ENCODE data around the gene IQGAP1. TPM values are rescaled to one million over a fixed set of nuclear protein-coding genes. Genes with fewer than 3 reads are reported as not detected.

The IQGAP1 gene
- total and polyA plus RNA-seq, 2 of the 13 experiments (the other 11 are each of a cell fraction or from before 2014, with no cell fraction given): 29.5 to 37.9 TPM

DNA sequence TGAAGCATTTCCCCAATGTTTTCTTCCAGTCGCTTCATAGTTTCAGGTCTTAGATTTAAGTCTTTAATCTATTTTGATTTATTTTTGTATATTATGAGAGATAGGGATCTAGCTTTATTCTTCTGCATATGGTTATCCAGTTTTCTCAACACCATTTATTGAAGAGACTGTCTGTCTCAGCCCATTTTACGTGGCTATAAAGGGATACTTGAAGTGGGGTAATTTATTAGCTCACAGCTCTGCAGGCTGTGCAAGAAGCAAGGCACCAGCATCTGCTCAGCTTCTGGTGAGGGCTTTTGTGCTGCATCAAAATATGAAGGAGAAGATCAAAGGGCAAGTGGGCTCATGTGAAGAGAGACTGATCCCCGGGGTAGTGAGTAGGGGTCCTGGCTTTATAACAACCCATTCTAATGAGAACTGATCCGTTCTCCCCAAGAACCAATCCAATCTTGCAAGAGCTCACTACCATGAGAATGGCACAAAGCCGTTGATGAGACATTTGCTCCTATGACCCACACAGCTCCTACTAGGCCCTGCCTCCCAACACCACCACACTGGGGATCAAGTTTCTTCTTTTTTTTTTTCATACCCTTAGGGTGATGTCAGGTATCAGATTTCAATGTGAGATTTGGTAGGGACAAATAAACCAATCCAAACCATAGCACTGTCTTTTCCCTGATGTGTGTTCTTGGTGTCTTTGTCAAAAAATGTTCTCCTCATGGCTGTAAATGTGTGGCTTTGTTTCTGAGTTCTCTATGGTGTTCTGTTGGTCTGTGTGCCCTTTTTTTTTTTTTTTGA, 63.2 kb downstream of the IQGAP1 start:
- intact Hi-C loops (cut with micrococcal nuclease; ENCODE audit: unreplicated experiment) (no loop called here), in situ Hi-C loops (cut with HindIII; ENCODE audit: extremely low pct_ligation_motif_present, low pct_unique_long_range_greater_than_20kb) (no loop called here)
- POLR2A ChIA-PET: no interaction called here
- FAIRE-seq (no peak), DNase-seq (ENCODE audit: low spot score) (no peak), ATAC-seq (no peak)
- Histone ChIP-seq H3K9me3 (ENCODE audit: low read length) (no peaks in the 10 kb centered on the region), H3K9ac (ENCODE audit: insufficient read depth, low read depth, low read length) (no peak overlapping the region), H3K79me2 (ENCODE audit: insufficient read depth, low read length) (no peaks in the 10 kb centered on the region), H2AFZ (ENCODE audit: low read length) (no peak overlapping the region), H3K4me1 (ENCODE audit: insufficient read depth, low read length) (no peaks in the 10 kb centered on the region), H3K27me3 (ENCODE audit: control insufficient read depth in 1 of 2, insufficient read depth in 2 of 2, low read length in 2 of 2) (no peaks in the 10 kb centered on the region), H3K27ac (ENCODE audit: extremely low read length, insufficient read depth, low read length) (no peak overlapping the region), H3K4me2 (ENCODE audit: low read depth, low read length) (no peak overlapping the region), H3K4me3 (replicated peaks in 1 of 3; ENCODE audit: insufficient read depth in 1 of 3, low read depth in 2 of 3, low read length in 3 of 3) (no peak overlapping the region), H3K36me3 (replicated peaks in 1 of 2; ENCODE audit: control insufficient read depth in 1 of 2, insufficient read depth in 2 of 2, low read length in 2 of 2) (peaks cover 9 to 36% of the 10 kb centered on the region in 2 experiments; a peak in 4 of 5 replicates), H4K20me1 (ENCODE audit: insufficient read depth, low read length) (peaks cover 2% of the 10 kb centered on the region; the same call in 1 of the 2 replicates)
- CTCF ChIA-PET (ENCODE audit: low intra/inter-chr PET ratio, low total read pairs): no interaction called here
- BruUV-seq (replicated peaks): no TSS peak
- TF ChIP-seq ZSCAN31 (CRISPR knock-in tag; IDR thresholded peaks at IDR 0.05; ENCODE audit: low read depth): no peak
- TF ChIP-seq RBM22 (optimal IDR thresholded peaks at IDR 0.05; ENCODE audit: low read length): no peak
- TF ChIP-seq ZNF850 (CRISPR knock-in tag; conservative IDR thresholded peaks at IDR 0.05): no peak
- no peak for TF ChIP-seq SMARCE1 (IDR thresholded peaks at IDR 0.05; ENCODE audit: borderline replicate concordance)
- no peak for TF ChIP-seq ZNF773 (CRISPR knock-in tag; IDR thresholded peaks at IDR 0.05; ENCODE audit: borderline replicate concordance)
- no peak for TF ChIP-seq ZNF790 (CRISPR knock-in tag; IDR thresholded peaks at IDR 0.05; ENCODE audit: borderline replicate concordance)
- TF ChIP-seq, protein P1, sequence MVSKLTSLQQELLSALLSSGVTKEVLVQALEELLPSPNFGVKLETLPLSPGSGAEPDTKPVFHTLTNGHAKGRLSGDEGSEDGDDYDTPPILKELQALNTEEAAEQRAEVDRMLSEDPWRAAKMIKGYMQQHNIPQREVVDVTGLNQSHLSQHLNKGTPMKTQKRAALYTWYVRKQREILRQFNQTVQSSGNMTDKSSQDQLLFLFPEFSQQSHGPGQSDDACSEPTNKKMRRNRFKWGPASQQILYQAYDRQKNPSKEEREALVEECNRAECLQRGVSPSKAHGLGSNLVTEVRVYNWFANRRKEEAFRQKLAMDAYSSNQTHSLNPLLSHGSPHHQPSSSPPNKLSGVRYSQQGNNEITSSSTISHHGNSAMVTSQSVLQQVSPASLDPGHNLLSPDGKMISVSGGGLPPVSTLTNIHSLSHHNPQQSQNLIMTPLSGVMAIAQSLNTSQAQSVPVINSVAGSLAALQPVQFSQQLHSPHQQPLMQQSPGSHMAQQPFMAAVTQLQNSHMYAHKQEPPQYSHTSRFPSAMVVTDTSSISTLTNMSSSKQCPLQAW (CRISPR knock-in tag; IDR thresholded peaks at IDR 0.05): no peak
- no peak for TF ChIP-seq ZNF510 (CRISPR knock-in tag; IDR thresholded peaks at IDR 0.05; ENCODE audit: low read depth)
- no peak for TF ChIP-seq ZNF251 (CRISPR knock-in tag; IDR thresholded peaks at IDR 0.05)
- no peak for TF ChIP-seq MAFK (conservative IDR thresholded peaks at IDR 0.05 in 1 of 2, IDR thresholded peaks at IDR 0.05 in 1 of 2; ENCODE audit: low read length in 2 of 2)
- WGBS (ENCODE audit: low lambda C conversion rate): 89% methylated on average over 5 of the region's 5 CpGs

Measured in HepG2 (cell line).